Trophoblast cell (in vitro differentiated cells and primary cell): ENCODE data around the gene CRAT.
A peak's percentile ranks its signal among the peaks of the same experiment; 100 is the strongest.

Experiments used
- DNase-seq, 2 donors: peaks; one replicate each; pipeline ENCODE4 v3.0.0-alpha.2; 2016
- H2AFZ ChIP-seq: 2 replicates; pipeline ENCODE4 v1.6.1; 2013; ENCODE audit warnings: low read length, moderate library complexity, mild to moderate bottlenecking; ENCODE audit not compliant: insufficient read depth, poor library complexity
- H2AK5ac ChIP-seq: 2 replicates; pipeline ENCODE4 v1.6.1; 2013; ENCODE audit warnings: mild to moderate bottlenecking, low read length
- H2BK120ac ChIP-seq: 2 replicates; pipeline ENCODE4 v1.6.1; 2013; ENCODE audit warnings: low read length, mild to moderate bottlenecking, moderate library complexity; ENCODE audit not compliant: insufficient read depth, poor library complexity
- H2BK12ac ChIP-seq: 2 replicates; pipeline ENCODE4 v1.6.1; 2013; ENCODE audit warnings: mild to moderate bottlenecking, low read length, moderate library complexity
- H2BK5ac ChIP-seq: 2 replicates; pipeline ENCODE4 v1.6.1; 2013; ENCODE audit warnings: low read length, low read depth, moderate library complexity, mild to moderate bottlenecking; ENCODE audit not compliant: poor library complexity
- H3K14ac ChIP-seq: 2 replicates; pipeline ENCODE4 v1.6.1; 2013; ENCODE audit warnings: mild to moderate bottlenecking, low read length
- H3K18ac ChIP-seq: 2 replicates; pipeline ENCODE4 v1.6.1; 2013; ENCODE audit warnings: mild to moderate bottlenecking, low read length
- H3K23ac ChIP-seq: 2 replicates; pipeline ENCODE4 v1.6.1; 2013; ENCODE audit warnings: low read length
- H3K27ac ChIP-seq: 2 replicates; pipeline ENCODE4 v1.5.1; 2013; ENCODE audit warnings: low read depth, mild to moderate bottlenecking, inconsistent platforms, low read length, moderate library complexity
- H3K27me3 ChIP-seq: 2 replicates; pipeline ENCODE4 v1.6.1; 2013; ENCODE audit warnings: inconsistent platforms, mild to moderate bottlenecking, low read length, moderate library complexity; ENCODE audit not compliant: insufficient read depth
- H3K36me3 ChIP-seq, 2 experiments: 1 replicate in 1 of 2; 2 replicates in 1 of 2; pipeline ENCODE4 v1.6.1; 2013; ENCODE audit warnings: low read length in 2 of 2, mild to moderate bottlenecking in 2 of 2, moderate library complexity in 1 of 2; ENCODE audit not compliant: insufficient read depth in 2 of 2, control insufficient read depth in 1 of 2
- H3K4ac ChIP-seq: 2 replicates; pipeline ENCODE4 v1.6.1; 2013; ENCODE audit warnings: low read depth, mild to moderate bottlenecking, low read length, moderate library complexity
- H3K4me1 ChIP-seq, 2 experiments: 1 replicate in 1 of 2; 2 replicates in 1 of 2; pipeline ENCODE4 v1.6.1; 2013; ENCODE audit warnings: low read length in 2 of 2, mild to moderate bottlenecking in 2 of 2, moderate library complexity in 1 of 2; ENCODE audit not compliant: insufficient read depth in 2 of 2, control insufficient read depth in 1 of 2
- H3K4me2 ChIP-seq: 2 replicates; pipeline ENCODE4 v1.6.1; 2013; ENCODE audit warnings: inconsistent platforms, mild to moderate bottlenecking, low read length, moderate library complexity
- H3K4me3 ChIP-seq: 2 replicates; pipeline ENCODE4 v1.5.1; 2013; ENCODE audit warnings: mild to moderate bottlenecking, low read depth, low read length, inconsistent platforms
- H3K79me1 ChIP-seq: one replicate; pipeline ENCODE4 v1.6.1; 2013; ENCODE audit warnings: low read length
- H3K79me2 ChIP-seq: 2 replicates; pipeline ENCODE4 v1.6.1; 2013; ENCODE audit warnings: low read length, mild to moderate bottlenecking; ENCODE audit not compliant: control insufficient read depth, insufficient read depth, poor library complexity
- H3K9ac ChIP-seq: 2 replicates; pipeline ENCODE4 v1.6.1; 2013; ENCODE audit warnings: mild to moderate bottlenecking, low read length
- H3K9me3 ChIP-seq: 2 replicates; pipeline ENCODE4 v1.6.1; 2013; ENCODE audit warnings: low read depth, mild to moderate bottlenecking, control low read depth, inconsistent platforms, low read length; ENCODE audit not compliant: insufficient read depth
- H4K12ac ChIP-seq: 2 replicates; pipeline ENCODE4 v1.6.1; 2013; ENCODE audit warnings: low read depth, mild to moderate bottlenecking, low read length, moderate library complexity
- H4K8ac ChIP-seq: 2 replicates; pipeline ENCODE4 v1.6.1; 2013; ENCODE audit warnings: low read depth, mild to moderate bottlenecking, low read length, moderate library complexity
- H4K91ac ChIP-seq: one replicate; pipeline ENCODE4 v1.6.1; 2013; ENCODE audit warnings: low read depth, mild to moderate bottlenecking, low read length, moderate library complexity
- WGBS: extraction: QIAGEN DNeasy Blood & Tissue Kit; methylation state at CpG from one replicate; pipeline ENCODE4 v1.1.7; 2013; ENCODE audit warnings: missing lambda C conversion rate; ENCODE audit not compliant: insufficient read length, insufficient coverage; ENCODE audit errors: extremely low coverage; 5-methylcytosine and 5-hydroxymethylcytosine counted together

CRAT gene

GRCh38 chr9:129071526-129072126 is 39.0 kb downstream of the CRAT start:
- H4K91ac ChIP-seq = no peak overlapping the region
- no peak overlapping the region for H4K12ac ChIP-seq
- H2BK120ac ChIP-seq = no peak overlapping the region
- no peaks in the 10 kb centered on the region for H3K79me1 ChIP-seq
- H2AFZ ChIP-seq = no peak overlapping the region
- no peak overlapping the region for H3K4ac ChIP-seq
- no peak overlapping the region for H2AK5ac ChIP-seq
- no peak overlapping the region for H3K23ac ChIP-seq
- H3K9ac ChIP-seq = no peak overlapping the region
- no peaks in the 10 kb centered on the region for H3K27me3 ChIP-seq
- no peak overlapping the region for H3K14ac ChIP-seq
- H3K27ac ChIP-seq = no peak overlapping the region
- WGBS = no CpG with 5 or more reads among the region's 10 CpGs
- H3K4me3 ChIP-seq = no peak overlapping the region
- H3K4me2 ChIP-seq = no peak overlapping the region
- H3K79me2 ChIP-seq = no peaks in the 10 kb centered on the region
- peaks cover 40 to 42% of the 10 kb centered on the region in 2 experiments for H3K36me3 ChIP-seq
- H4K8ac ChIP-seq = no peak overlapping the region
- no peak overlapping the region for H3K18ac ChIP-seq
- peaks cover 2% of the 10 kb centered on the region for H3K9me3 ChIP-seq
- H3K4me1 ChIP-seq = no peaks in the 10 kb centered on the region
- no peak overlapping the region for H2BK5ac ChIP-seq
- DNase-seq = no peak
- no peak overlapping the region for H2BK12ac ChIP-seq

- H3K4me1 ChIP-seq = no peaks in the 10 kb centered on the region
- H4K8ac ChIP-seq = no peak overlapping the region
- no peak overlapping the region for H2AK5ac ChIP-seq
- H3K4me3 ChIP-seq = no peak overlapping the region
- no peak overlapping the region for H2BK120ac ChIP-seq
- H3K9ac ChIP-seq = no peak overlapping the region
- H3K27ac ChIP-seq = no peak overlapping the region
- H3K36me3 ChIP-seq = peaks cover 43 to 45% of the 10 kb centered on the region in 2 experiments
- DNase-seq = no peak
- no CpG with 5 or more reads among the region's 21 CpGs for WGBS
- H3K4ac ChIP-seq = no peak overlapping the region
- no peak overlapping the region for H2AFZ ChIP-seq
- H4K12ac ChIP-seq = no peak overlapping the region
- H2BK12ac ChIP-seq = no peak overlapping the region
- H3K79me2 ChIP-seq = no peaks in the 10 kb centered on the region
- H3K4me2 ChIP-seq = no peak overlapping the region
- no peak overlapping the region for H3K14ac ChIP-seq
- H3K23ac ChIP-seq = no peak overlapping the region
- H3K9me3 ChIP-seq = peaks cover 2% of the 10 kb centered on the region
- no peaks in the 10 kb centered on the region for H3K79me1 ChIP-seq
- no peaks in the 10 kb centered on the region for H3K27me3 ChIP-seq
- H3K18ac ChIP-seq = no peak overlapping the region
- no peak overlapping the region for H2BK5ac ChIP-seq
- no peak overlapping the region for H4K91ac ChIP-seq
Measured at GRCh38 chr9:129070696-129071525, 39.7 kb downstream of the CRAT start.

- no CpG with 5 or more reads among the region's 26 CpGs for WGBS
- Histone ChIP-seq H3K4me2 (no peak overlapping the region), H3K79me1 (no peaks in the 10 kb centered on the region), H4K91ac (no peak overlapping the region), H3K14ac (no peak overlapping the region), H3K36me3 (peaks cover 50% of the 10 kb centered on the region in 2 experiments), H3K9ac (no peak overlapping the region), H3K9me3 (peaks cover 2% of the 10 kb centered on the region), H2BK5ac (no peak overlapping the region), H2AFZ (no peak overlapping the region), H3K4ac (no peak overlapping the region), H3K23ac (no peak overlapping the region), H3K18ac (no peak overlapping the region), H4K8ac (no peak overlapping the region), H3K4me3 (no peak overlapping the region), H3K27me3 (no peaks in the 10 kb centered on the region), H2AK5ac (no peak overlapping the region), H2BK12ac (no peak overlapping the region), H3K27ac (no peak overlapping the region), H4K12ac (peak overlapping the region; percentile 44), H3K4me1 (no peaks in the 10 kb centered on the region), H3K79me2 (no peaks in the 10 kb centered on the region), H2BK120ac (no peak overlapping the region)
- no peak for DNase-seq
Measured at GRCh38 chr9:129069862-129070641, 40.5 kb downstream of the CRAT start.

- DNase-seq = peak; percentile 33 to 34
- Histone ChIP-seq H3K23ac (no peak overlapping the region), H3K4ac (no peak overlapping the region), H3K27ac (no peak overlapping the region), H3K18ac (no peak overlapping the region), H3K14ac (no peak overlapping the region), H4K12ac (no peak overlapping the region), H3K9me3 (peaks cover 2% of the 10 kb centered on the region), H3K36me3 (peaks cover 54 to 56% of the 10 kb centered on the region in 2 experiments), H3K4me1 (no peaks in the 10 kb centered on the region), H4K8ac (no peak overlapping the region), H3K4me3 (no peak overlapping the region), H3K27me3 (no peaks in the 10 kb centered on the region), H2AFZ (no peak overlapping the region), H4K91ac (no peak overlapping the region), H2AK5ac (no peak overlapping the region), H3K79me2 (no peaks in the 10 kb centered on the region), H2BK120ac (no peak overlapping the region), H3K79me1 (no peaks in the 10 kb centered on the region), H2BK12ac (no peak overlapping the region), H3K9ac (no peak overlapping the region), H3K4me2 (no peak overlapping the region), H2BK5ac (no peak overlapping the region)
- no CpG with 5 or more reads among the region's 31 CpGs for WGBS
Measured at GRCh38 chr9:129068990-129069861, 41.4 kb downstream of the CRAT start.
